ENCODE results near the gene CARMIL3.

GRCh38 chr14:24070285-24071143 lies 18.7 kb downstream of the CARMIL3 start:
- TF ChIP-seq CTCF (IDR thresholded peaks at IDR 0.05) (no peak), POLR2A (IDR thresholded peaks at IDR 0.05) (no peak)

All from thyroid gland (tissue), 4 donors.